ENCODE results near the gene SLC23A3. TPM values are rescaled to one million over a fixed set of nuclear protein-coding genes. Genes with fewer than 3 reads are reported as not detected.

Gene SLC23A3
- total RNA-seq, 1 experiment from 2014 or later: 0.59 TPM

DNA sequence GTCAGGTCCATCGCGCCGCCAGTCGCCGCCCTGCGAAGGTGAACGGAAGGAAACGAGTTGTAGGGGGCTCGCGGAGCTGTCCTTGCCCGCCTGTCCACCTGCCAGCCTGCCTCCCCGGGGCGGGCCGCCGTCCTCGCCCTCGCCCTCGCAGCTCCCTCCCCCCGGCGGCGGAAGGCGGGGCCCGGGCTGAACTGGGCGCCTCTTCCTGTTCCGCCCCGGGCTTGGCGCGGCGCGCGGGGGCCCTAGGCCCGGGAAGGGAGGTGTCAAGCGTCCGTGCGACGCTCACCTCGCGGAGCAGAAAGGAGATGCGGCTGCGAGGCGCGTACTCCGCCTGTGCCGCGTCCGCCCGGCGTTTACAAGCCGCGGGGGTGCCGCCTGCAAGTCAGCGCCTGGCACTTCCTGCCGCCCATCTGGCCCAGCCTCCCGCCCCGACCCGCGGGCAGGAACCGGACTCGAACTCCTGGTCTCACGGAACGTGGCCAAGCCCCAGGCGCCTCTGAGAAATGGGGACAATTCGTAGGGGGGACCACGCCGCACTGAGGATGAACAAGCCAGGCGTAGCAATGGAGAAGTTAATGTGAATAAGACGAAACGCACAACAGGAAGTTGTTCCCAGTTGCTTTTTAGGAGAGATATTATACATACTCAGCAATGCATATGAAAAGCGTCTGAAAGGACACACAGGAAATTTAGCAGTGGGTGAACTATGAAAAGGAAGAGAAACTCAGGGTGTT, 7.2 kb upstream of the SLC23A3 start, which contains the start of gene CNPPD1 (continued):
- TF ChIP-seq CBFB (CRISPR knock-in tag; IDR thresholded peaks at IDR 0.05; ENCODE audit: low read depth) (0 out of 2 replicates have a peak, but pooled peaks have one; percentile 65), NR3C1 (CRISPR knock-in tag; conservative IDR thresholded peaks at IDR 0.05; ENCODE audit: low read depth) (peak; percentile 92; the same call in 1 of the 2 replicates), ZNF416 (CRISPR knock-in tag; IDR thresholded peaks at IDR 0.05) (no peak), GRHL2 (CRISPR knock-in tag; IDR thresholded peaks at IDR 0.05; ENCODE audit: insufficient replicate concordance, severe bottlenecking) (no peak), CREB1 (CRISPR knock-in tag; IDR thresholded peaks at IDR 0.05) (peak; percentile 55; the same call in 1 of the 2 replicates), ZNF219 (CRISPR knock-in tag; IDR thresholded peaks at IDR 0.05; ENCODE audit: borderline replicate concordance) (peak; percentile 90; the same call in 1 of the 2 replicates), TCF7 (CRISPR knock-in tag; IDR thresholded peaks at IDR 0.05; ENCODE audit: low read depth) (peak; percentile 36; the same call in 1 of the 2 replicates), ZNF671 (CRISPR knock-in tag; IDR thresholded peaks at IDR 0.05) (no peak), JAZF1 (CRISPR knock-in tag; IDR thresholded peaks at IDR 0.05) (no peak), SOX15 (CRISPR knock-in tag; IDR thresholded peaks at IDR 0.05) (no peak), ZNF317 (CRISPR knock-in tag; IDR thresholded peaks at IDR 0.05; ENCODE audit: borderline replicate concordance, low read depth) (no peak), SP1 (CRISPR knock-in tag; conservative IDR thresholded peaks at IDR 0.05) (peak; percentile 83)
- TF ChIP-seq, protein P1, sequence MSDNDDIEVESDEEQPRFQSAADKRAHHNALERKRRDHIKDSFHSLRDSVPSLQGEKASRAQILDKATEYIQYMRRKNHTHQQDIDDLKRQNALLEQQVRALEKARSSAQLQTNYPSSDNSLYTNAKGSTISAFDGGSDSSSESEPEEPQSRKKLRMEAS (CRISPR knock-in tag; IDR thresholded peaks at IDR 0.05): no peak; the same call in none of the 2 replicates
- TF ChIP-seq, protein P2, sequence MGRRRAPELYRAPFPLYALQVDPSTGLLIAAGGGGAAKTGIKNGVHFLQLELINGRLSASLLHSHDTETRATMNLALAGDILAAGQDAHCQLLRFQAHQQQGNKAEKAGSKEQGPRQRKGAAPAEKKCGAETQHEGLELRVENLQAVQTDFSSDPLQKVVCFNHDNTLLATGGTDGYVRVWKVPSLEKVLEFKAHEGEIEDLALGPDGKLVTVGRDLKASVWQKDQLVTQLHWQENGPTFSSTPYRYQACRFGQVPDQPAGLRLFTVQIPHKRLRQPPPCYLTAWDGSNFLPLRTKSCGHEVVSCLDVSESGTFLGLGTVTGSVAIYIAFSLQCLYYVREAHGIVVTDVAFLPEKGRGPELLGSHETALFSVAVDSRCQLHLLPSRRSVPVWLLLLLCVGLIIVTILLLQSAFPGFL (CRISPR knock-in tag; IDR thresholded peaks at IDR 0.05; ENCODE audit: borderline replicate concordance): no peak
- TF ChIP-seq, protein P3, sequence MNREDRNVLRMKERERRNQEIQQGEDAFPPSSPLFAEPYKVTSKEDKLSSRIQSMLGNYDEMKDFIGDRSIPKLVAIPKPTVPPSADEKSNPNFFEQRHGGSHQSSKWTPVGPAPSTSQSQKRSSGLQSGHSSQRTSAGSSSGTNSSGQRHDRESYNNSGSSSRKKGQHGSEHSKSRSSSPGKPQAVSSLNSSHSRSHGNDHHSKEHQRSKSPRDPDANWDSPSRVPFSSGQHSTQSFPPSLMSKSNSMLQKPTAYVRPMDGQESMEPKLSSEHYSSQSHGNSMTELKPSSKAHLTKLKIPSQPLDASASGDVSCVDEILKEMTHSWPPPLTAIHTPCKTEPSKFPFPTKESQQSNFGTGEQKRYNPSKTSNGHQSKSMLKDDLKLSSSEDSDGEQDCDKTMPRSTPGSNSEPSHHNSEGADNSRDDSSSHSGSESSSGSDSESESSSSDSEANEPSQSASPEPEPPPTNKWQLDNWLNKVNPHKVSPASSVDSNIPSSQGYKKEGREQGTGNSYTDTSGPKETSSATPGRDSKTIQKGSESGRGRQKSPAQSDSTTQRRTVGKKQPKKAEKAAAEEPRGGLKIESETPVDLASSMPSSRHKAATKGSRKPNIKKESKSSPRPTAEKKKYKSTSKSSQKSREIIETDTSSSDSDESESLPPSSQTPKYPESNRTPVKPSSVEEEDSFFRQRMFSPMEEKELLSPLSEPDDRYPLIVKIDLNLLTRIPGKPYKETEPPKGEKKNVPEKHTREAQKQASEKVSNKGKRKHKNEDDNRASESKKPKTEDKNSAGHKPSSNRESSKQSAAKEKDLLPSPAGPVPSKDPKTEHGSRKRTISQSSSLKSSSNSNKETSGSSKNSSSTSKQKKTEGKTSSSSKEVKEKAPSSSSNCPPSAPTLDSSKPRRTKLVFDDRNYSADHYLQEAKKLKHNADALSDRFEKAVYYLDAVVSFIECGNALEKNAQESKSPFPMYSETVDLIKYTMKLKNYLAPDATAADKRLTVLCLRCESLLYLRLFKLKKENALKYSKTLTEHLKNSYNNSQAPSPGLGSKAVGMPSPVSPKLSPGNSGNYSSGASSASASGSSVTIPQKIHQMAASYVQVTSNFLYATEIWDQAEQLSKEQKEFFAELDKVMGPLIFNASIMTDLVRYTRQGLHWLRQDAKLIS (CRISPR knock-in tag; IDR thresholded peaks at IDR 0.05; ENCODE audit: borderline replicate concordance): no peak
- TF ChIP-seq, protein P4, sequence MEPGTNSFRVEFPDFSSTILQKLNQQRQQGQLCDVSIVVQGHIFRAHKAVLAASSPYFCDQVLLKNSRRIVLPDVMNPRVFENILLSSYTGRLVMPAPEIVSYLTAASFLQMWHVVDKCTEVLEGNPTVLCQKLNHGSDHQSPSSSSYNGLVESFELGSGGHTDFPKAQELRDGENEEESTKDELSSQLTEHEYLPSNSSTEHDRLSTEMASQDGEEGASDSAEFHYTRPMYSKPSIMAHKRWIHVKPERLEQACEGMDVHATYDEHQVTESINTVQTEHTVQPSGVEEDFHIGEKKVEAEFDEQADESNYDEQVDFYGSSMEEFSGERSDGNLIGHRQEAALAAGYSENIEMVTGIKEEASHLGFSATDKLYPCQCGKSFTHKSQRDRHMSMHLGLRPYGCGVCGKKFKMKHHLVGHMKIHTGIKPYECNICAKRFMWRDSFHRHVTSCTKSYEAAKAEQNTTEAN (CRISPR knock-in tag; IDR thresholded peaks at IDR 0.05): peak; percentile 93
- TF ChIP-seq, protein P5, sequence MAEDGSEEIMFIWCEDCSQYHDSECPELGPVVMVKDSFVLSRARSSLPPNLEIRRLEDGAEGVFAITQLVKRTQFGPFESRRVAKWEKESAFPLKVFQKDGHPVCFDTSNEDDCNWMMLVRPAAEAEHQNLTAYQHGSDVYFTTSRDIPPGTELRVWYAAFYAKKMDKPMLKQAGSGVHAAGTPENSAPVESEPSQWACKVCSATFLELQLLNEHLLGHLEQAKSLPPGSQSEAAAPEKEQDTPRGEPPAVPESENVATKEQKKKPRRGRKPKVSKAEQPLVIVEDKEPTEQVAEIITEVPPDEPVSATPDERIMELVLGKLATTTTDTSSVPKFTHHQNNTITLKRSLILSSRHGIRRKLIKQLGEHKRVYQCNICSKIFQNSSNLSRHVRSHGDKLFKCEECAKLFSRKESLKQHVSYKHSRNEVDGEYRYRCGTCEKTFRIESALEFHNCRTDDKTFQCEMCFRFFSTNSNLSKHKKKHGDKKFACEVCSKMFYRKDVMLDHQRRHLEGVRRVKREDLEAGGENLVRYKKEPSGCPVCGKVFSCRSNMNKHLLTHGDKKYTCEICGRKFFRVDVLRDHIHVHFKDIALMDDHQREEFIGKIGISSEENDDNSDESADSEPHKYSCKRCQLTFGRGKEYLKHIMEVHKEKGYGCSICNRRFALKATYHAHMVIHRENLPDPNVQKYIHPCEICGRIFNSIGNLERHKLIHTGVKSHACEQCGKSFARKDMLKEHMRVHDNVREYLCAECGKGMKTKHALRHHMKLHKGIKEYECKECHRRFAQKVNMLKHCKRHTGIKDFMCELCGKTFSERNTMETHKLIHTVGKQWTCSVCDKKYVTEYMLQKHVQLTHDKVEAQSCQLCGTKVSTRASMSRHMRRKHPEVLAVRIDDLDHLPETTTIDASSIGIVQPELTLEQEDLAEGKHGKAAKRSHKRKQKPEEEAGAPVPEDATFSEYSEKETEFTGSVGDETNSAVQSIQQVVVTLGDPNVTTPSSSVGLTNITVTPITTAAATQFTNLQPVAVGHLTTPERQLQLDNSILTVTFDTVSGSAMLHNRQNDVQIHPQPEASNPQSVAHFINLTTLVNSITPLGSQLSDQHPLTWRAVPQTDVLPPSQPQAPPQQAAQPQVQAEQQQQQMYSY (CRISPR knock-in tag; IDR thresholded peaks at IDR 0.05): no peak
- TF ChIP-seq, protein P6, sequence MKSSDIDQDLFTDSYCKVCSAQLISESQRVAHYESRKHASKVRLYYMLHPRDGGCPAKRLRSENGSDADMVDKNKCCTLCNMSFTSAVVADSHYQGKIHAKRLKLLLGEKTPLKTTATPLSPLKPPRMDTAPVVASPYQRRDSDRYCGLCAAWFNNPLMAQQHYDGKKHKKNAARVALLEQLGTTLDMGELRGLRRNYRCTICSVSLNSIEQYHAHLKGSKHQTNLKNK (CRISPR knock-in tag; IDR thresholded peaks at IDR 0.05): no peak
- TF ChIP-seq, protein P7, sequence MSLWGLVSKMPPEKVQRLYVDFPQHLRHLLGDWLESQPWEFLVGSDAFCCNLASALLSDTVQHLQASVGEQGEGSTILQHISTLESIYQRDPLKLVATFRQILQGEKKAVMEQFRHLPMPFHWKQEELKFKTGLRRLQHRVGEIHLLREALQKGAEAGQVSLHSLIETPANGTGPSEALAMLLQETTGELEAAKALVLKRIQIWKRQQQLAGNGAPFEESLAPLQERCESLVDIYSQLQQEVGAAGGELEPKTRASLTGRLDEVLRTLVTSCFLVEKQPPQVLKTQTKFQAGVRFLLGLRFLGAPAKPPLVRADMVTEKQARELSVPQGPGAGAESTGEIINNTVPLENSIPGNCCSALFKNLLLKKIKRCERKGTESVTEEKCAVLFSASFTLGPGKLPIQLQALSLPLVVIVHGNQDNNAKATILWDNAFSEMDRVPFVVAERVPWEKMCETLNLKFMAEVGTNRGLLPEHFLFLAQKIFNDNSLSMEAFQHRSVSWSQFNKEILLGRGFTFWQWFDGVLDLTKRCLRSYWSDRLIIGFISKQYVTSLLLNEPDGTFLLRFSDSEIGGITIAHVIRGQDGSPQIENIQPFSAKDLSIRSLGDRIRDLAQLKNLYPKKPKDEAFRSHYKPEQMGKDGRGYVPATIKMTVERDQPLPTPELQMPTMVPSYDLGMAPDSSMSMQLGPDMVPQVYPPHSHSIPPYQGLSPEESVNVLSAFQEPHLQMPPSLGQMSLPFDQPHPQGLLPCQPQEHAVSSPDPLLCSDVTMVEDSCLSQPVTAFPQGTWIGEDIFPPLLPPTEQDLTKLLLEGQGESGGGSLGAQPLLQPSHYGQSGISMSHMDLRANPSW (CRISPR knock-in tag; conservative IDR thresholded peaks at IDR 0.05; ENCODE audit: low read depth): no peak
- TF ChIP-seq, protein P8, sequence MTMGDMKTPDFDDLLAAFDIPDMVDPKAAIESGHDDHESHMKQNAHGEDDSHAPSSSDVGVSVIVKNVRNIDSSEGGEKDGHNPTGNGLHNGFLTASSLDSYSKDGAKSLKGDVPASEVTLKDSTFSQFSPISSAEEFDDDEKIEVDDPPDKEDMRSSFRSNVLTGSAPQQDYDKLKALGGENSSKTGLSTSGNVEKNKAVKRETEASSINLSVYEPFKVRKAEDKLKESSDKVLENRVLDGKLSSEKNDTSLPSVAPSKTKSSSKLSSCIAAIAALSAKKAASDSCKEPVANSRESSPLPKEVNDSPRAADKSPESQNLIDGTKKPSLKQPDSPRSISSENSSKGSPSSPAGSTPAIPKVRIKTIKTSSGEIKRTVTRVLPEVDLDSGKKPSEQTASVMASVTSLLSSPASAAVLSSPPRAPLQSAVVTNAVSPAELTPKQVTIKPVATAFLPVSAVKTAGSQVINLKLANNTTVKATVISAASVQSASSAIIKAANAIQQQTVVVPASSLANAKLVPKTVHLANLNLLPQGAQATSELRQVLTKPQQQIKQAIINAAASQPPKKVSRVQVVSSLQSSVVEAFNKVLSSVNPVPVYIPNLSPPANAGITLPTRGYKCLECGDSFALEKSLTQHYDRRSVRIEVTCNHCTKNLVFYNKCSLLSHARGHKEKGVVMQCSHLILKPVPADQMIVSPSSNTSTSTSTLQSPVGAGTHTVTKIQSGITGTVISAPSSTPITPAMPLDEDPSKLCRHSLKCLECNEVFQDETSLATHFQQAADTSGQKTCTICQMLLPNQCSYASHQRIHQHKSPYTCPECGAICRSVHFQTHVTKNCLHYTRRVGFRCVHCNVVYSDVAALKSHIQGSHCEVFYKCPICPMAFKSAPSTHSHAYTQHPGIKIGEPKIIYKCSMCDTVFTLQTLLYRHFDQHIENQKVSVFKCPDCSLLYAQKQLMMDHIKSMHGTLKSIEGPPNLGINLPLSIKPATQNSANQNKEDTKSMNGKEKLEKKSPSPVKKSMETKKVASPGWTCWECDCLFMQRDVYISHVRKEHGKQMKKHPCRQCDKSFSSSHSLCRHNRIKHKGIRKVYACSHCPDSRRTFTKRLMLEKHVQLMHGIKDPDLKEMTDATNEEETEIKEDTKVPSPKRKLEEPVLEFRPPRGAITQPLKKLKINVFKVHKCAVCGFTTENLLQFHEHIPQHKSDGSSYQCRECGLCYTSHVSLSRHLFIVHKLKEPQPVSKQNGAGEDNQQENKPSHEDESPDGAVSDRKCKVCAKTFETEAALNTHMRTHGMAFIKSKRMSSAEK (CRISPR knock-in tag; IDR thresholded peaks at IDR 0.05; ENCODE audit: borderline replicate concordance): no peak
